ENCODE data around the gene ITGA7.

DNA sequence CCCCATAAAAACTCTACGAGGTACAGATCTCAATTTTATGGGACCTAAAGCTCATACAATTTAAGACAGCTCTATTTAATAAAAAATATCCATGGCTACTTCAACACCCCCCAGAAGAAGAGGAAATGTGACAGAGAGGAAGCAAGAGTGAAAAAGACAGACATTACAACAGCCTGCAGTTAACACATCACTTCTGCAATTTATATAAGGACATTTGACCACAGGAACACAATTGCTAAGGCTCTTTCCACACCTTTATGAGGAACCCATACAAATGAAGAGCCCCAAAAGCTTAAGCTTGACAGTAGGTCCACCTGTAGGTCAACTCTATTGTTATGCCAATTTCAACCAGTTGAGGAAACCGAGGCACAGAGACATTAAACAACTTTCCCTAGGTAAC lies 65.4 kb downstream of the ITGA7 start:
- no peak for TF ChIP-seq POLR2A (IDR thresholded peaks at IDR 0.05)
- TF ChIP-seq CTCF (IDR thresholded peaks at IDR 0.05), result no peak
